LNCAP (cell line): ENCODE results near the gene STRN4.

Experiments used
- TF ChIP-seq, protein P1 (sequence below): fragments of 450-650 bp; IDR thresholded peaks from 2 replicates; pipeline ENCODE4 v1.5.1; 2017; ENCODE audit warnings: mild to moderate bottlenecking

The STRN4 gene

GRCh38 chr19:46746281-46747057 lies at the start of gene STRN4:
Gene STRN4 (minus strand): TSS chr19:46746450. CDS start chr19:46746430, 20 bp downstream.
- TF ChIP-seq, protein P1, sequence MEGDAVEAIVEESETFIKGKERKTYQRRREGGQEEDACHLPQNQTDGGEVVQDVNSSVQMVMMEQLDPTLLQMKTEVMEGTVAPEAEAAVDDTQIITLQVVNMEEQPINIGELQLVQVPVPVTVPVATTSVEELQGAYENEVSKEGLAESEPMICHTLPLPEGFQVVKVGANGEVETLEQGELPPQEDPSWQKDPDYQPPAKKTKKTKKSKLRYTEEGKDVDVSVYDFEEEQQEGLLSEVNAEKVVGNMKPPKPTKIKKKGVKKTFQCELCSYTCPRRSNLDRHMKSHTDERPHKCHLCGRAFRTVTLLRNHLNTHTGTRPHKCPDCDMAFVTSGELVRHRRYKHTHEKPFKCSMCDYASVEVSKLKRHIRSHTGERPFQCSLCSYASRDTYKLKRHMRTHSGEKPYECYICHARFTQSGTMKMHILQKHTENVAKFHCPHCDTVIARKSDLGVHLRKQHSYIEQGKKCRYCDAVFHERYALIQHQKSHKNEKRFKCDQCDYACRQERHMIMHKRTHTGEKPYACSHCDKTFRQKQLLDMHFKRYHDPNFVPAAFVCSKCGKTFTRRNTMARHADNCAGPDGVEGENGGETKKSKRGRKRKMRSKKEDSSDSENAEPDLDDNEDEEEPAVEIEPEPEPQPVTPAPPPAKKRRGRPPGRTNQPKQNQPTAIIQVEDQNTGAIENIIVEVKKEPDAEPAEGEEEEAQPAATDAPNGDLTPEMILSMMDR = no peak

DNA sequence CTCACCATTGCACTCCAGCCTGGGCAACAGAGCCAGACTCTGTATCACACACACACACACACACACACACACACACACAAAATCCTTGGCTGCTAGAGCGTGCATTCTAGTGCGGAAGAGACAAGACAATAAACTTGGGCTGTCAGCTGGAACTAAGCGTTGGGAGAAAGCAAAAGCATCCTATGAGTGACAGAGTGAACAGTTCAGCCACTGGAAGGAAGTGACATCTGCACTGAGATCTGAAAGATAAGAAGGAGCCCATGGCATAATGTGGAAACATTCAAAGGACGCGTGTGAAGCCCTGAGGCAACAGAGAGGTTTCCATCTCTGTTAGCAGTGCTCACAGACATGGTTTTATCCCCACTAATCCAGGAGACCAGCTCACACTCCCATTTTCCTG lies 45.7 kb upstream of the STRN4 start:
- TF ChIP-seq, protein P1 = no peak

DNA sequence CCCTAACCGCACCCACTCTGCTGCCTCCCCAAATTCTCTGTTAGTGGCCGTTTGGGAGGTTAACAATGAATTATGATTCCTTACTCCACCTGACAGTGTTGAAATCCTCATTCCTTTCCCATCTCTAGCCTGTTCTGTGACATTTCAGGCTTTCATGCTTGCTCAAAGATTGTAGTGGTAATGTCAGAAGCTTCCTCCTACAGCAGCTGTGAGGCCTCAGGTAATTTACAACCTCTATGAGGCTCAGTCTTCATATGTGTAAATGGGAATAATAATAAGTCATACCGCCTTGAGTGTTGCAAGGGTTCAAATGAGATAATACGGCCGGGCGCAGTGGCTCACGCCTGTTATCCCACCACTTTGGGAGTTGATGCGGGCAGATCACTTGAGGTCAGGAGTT lies 43.1 kb upstream of the STRN4 start:
- TF ChIP-seq, protein P1 = no peak

DNA sequence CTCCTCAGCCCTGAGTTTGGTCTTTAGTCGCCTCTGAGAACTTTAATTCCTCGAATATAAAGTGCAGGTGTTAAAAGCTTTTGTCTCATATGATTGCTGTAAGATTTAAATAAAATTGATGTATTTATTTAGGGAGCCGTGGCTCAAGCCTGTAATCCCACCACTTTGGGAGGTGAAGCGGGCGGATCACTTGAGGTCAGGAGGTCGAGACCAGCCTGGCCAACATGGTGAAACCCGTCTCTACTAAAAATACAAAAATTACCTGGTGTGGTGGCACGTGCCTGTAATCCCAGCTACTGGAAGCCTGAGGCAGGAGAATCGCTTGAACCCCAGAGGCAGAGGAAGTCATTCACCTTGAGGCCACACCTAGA lies 42.7 kb upstream of the STRN4 start:
- TF ChIP-seq, protein P1 = no peak

DNA sequence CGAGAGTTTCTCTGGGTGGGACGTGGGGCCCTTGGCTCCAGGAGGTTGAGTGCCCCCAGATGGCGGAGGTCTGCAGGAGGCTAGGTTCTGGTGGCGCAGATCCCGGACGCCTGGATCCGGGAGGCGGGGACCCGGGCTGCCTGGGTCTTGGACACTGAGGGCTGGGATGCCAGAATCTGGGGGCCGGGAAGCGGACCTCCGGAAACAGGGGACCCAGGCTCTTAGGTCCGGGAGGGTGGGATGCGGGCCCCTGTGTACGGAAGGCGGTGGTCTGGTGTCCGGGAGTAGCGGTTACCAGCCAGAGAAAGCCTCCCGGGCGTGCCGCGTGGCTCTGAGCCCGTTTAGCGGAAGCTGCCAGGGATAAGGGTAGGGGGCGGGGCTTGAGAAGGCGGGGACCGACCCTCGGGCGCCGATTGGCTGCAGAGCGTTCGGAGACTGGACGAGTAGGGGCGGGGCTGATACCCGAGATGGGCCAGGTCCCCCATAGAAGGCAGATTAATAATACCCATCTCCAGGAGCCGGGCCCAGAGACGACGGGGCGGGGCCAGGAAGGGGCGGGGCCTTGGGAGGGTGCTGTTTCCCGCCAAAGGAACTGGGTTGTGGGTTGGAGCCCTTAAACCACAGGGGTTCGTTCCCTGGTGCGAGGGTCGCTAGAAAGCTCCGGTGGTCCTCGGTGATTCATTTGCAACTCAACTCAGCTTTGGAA lies 42.2 kb upstream of the STRN4 start, which contains the start of gene SLC1A5:
TSS of gene SLC1A5 (minus strand) at position 333 of the 706 bp plus-strand sequence. CDS start 629 bp downstream, outside the sequence.
- TF ChIP-seq, protein P1 = no peak

- TF ChIP-seq, protein P1 = no peak
Measured at GRCh38 chr19:46787331-46788261, 41.3 kb upstream of the STRN4 start.

DNA sequence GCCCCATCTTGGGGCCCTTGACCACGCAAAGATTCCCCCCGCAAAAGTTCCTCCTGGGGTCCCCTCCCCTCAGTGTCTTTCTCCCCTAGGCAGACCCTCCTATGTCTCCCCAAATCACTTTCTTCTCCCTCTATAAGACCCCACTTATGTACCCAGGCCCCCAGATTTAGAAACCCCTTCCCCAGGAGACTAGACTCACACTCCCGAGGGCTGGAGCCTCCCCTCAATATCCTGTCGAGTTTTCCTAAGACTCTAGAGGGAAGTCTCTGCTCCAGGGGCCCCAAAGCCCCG lies 40.7 kb upstream of the STRN4 start:
- TF ChIP-seq, protein P1 = no peak
